GOT3 (cell line): ENCODE results near the gene PTCRA.

Experiments used
- DNase-seq: peaks from one replicate; lab custom pipeline; 2025; ENCODE audit warnings: mixed read lengths; lab: John Stamatoyannopoulos, UW

Gene PTCRA

DNA sequence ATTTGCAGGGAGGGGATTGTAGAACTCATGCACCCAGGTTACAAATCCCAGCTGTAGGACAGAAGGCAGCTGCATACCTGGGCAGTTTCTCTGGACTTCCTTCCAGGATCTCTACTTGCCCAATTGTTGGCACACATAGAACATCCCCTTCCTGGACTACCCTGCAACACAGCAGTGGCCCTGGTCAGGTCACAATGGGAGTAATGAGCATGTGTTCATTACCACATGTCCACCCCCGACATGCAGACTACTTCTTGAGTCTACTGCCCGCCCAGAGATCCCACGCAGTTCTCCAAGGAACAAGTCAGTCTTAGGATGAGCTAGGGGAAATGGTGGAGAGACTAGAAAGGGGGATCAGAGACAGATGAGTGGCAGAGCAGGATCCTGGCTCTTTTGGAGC, 58.1 kb downstream of the PTCRA start:
- DNase-seq, result no peak

DNA sequence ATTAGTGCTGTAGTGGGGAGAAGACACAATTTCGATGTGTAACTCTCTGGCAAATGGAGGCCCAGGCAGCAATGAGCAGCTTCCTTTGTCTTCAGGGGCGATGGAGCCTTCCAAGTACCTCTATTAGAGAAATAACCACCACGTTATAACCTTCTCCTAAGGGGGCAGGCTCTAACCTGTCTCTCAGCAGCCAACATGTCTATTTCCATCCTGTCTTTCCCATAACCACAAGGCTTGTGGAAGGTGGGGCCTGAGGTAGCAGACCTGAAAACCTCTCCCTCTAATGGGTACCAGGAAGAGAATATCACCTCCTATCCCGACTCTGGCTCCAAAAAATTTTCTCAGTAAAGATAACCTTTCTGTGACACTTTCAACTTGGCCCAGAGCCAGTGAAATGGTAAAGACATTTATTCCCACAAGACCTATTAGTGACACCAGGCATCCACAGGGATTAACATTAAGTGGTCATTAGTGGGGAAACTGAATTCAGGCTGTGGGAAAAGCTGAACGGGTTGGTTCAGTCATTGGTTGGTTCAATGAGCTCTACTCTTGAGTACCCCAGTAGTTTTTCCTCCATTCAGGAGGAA, 59.2 kb downstream of the PTCRA start:
- DNase-seq, result no peak
